ENCODE results near the gene GDE1.
"Not testable (repeated sequence)": the region's sequence is repeated elsewhere in the genome, so short reads cannot be mapped to it uniquely, and the experiment has no call there.

The GDE1 gene

DNA sequence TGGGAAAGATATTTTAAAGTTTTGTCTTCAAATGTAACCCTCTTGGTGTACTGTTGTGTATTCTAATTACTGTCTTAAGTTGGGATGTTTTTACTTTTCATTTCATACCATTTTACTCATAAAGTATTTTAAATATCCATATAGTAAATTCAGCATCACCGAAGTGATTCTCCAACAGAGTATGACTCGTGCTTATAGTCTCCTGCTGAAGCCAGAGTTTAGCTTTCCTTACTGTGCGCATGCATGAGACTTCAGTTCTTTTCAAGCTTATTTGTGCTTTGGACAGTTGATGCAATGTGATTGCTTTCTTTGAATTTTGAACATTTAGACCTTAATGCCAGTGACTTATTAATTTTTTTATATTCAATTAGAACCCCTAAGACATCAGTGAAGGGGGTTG lies 26.2 kb upstream of the GDE1 start:
- TF ChIP-seq, protein P1, sequence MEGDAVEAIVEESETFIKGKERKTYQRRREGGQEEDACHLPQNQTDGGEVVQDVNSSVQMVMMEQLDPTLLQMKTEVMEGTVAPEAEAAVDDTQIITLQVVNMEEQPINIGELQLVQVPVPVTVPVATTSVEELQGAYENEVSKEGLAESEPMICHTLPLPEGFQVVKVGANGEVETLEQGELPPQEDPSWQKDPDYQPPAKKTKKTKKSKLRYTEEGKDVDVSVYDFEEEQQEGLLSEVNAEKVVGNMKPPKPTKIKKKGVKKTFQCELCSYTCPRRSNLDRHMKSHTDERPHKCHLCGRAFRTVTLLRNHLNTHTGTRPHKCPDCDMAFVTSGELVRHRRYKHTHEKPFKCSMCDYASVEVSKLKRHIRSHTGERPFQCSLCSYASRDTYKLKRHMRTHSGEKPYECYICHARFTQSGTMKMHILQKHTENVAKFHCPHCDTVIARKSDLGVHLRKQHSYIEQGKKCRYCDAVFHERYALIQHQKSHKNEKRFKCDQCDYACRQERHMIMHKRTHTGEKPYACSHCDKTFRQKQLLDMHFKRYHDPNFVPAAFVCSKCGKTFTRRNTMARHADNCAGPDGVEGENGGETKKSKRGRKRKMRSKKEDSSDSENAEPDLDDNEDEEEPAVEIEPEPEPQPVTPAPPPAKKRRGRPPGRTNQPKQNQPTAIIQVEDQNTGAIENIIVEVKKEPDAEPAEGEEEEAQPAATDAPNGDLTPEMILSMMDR (IDR thresholded peaks at IDR 0.05; ENCODE audit: low read length), result no peak
- TF ChIP-seq EZH2phosphoT487 (IDR thresholded peaks at IDR 0.05; ENCODE audit: low read length) (no peak), EZH2 (optimal IDR thresholded peaks at IDR 0.05; ENCODE audit: low read depth, low read length) (no peak)
- no peak for DNase-seq
- Histone ChIP-seq H3K9me3 (replicated peaks; ENCODE audit: insufficient read depth, low read length) (no peaks in the 10 kb centered on the region), H3K27me3 (replicated peaks; ENCODE audit: insufficient read depth, low read length) (no peaks in the 10 kb centered on the region), H3K4me3 (ENCODE audit: low read length) (no peak overlapping the region), H4K20me1 (ENCODE audit: insufficient read depth, low read length) (no peaks in the 10 kb centered on the region), H3K79me2 (ENCODE audit: low read length) (no peaks in the 10 kb centered on the region), H3K9me2 (replicated peaks; ENCODE audit: insufficient read depth, low read length) (no peaks in the 10 kb centered on the region), H3K27ac (ENCODE audit: low read length) (no peak overlapping the region), H3K4me2 (ENCODE audit: low read depth, low read length) (no peak overlapping the region), H2AFZ (ENCODE audit: low read length) (no peak overlapping the region), H3K36me3 (replicated peaks; ENCODE audit: insufficient read depth, low read length) (no peaks in the 10 kb centered on the region; the same call in 1 of the 2 replicates), H3K4me1 (ENCODE audit: low read length) (no peaks in the 10 kb centered on the region), H3F3A (ENCODE audit: insufficient read depth, low read length) (no peaks in the 10 kb centered on the region), H3K9ac (ENCODE audit: low read length) (no peak overlapping the region)

DNA sequence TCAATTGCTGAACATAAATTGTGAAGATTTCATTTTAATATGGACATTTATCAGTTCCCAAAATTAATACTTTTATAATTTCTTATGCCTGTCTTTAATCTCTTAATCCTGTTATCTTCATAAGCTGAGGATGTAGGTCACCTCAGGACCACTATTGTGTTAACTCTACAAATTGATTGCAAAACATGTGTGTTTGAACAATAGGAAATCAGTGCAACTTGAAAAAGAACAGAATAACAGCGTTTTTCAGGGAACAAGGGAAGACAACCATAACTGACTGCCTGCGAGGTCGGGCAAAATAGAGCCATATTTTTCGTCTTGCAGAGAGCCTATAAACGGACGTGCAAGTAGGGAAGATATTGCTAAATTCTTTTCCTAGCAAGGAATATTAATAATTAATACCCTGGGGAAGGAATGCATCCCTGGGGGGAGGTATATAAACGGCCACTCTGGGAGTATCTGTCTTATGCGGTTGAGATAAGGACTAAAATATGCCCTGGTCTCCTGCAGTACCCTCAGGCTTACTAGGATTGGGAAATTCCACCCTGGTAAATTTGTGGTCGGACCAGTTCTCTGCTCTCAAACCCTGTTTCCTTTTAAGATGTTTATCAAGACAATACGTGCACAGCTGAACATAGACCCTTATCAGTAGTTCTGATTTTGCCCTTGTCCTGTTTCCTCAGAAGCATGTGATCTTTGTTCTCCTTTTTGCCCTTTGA lies 21.5 kb upstream of the GDE1 start:
- H3K27me3 ChIP-seq (replicated peaks; ENCODE audit: insufficient read depth, low read length); H3K9me3 ChIP-seq (replicated peaks; ENCODE audit: insufficient read depth, low read length); H3K4me2 ChIP-seq (ENCODE audit: low read depth, low read length); H3K9me2 ChIP-seq (replicated peaks; ENCODE audit: insufficient read depth, low read length); H3F3A ChIP-seq (ENCODE audit: insufficient read depth, low read length); H3K9ac ChIP-seq (ENCODE audit: low read length); H4K20me1 ChIP-seq (ENCODE audit: insufficient read depth, low read length); H3K4me1 ChIP-seq (ENCODE audit: low read length); DNase-seq; H3K4me3 ChIP-seq (ENCODE audit: low read length); H3K79me2 ChIP-seq (ENCODE audit: low read length); H2AFZ ChIP-seq (ENCODE audit: low read length); H3K36me3 ChIP-seq (replicated peaks; ENCODE audit: insufficient read depth, low read length); H3K27ac ChIP-seq (ENCODE audit: low read length): not testable (repeated sequence)

DNA sequence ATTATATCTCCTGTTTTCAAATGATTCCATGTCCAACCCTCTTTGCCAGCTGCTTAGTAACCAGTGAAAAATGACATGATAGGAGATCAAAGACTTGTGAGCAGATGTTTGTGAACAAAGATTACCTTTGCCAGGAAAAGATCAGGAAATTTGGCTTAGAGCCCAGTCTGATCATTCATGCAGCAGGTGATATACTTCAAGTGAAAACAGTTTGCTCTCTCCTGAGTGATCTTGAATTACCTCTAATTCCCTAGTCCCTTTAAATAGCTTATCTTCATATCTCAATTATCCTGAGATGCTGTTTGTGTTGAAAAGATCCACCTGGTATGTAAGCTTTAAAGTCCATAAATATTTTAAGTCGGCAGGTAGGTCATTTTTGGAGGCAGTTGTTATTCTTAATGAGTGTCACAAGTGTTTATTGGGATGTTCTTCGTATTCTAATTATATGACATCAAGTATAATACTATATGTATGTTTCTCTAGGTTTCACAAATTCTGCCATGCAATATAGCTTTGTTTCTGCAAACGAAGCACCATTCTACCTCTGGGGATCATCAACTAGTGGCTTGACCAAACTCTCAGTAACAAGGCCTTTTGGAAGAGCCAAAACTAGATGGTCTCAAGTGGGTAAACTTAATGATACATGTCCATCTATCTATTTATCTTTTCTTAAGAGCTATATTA lies 20.4 kb upstream of the GDE1 start:
- Histone ChIP-seq H3K79me2 (ENCODE audit: low read length) (no peaks in the 10 kb centered on the region), H3K4me3 (ENCODE audit: low read length) (no peak overlapping the region), H3K27ac (ENCODE audit: low read length) (no peak overlapping the region), H3K9ac (ENCODE audit: low read length) (no peak overlapping the region), H3K36me3 (replicated peaks; ENCODE audit: insufficient read depth, low read length) (peaks cover 5% of the 10 kb centered on the region; the same call in 1 of the 2 replicates), H3K9me3 (replicated peaks; ENCODE audit: insufficient read depth, low read length) (no peaks in the 10 kb centered on the region), H3K9me2 (replicated peaks; ENCODE audit: insufficient read depth, low read length) (no peaks in the 10 kb centered on the region), H4K20me1 (ENCODE audit: insufficient read depth, low read length) (no peaks in the 10 kb centered on the region), H3F3A (ENCODE audit: insufficient read depth, low read length) (no peaks in the 10 kb centered on the region), H3K4me1 (ENCODE audit: low read length) (no peaks in the 10 kb centered on the region), H2AFZ (ENCODE audit: low read length) (no peak overlapping the region), H3K27me3 (replicated peaks; ENCODE audit: insufficient read depth, low read length) (no peaks in the 10 kb centered on the region), H3K4me2 (ENCODE audit: low read depth, low read length) (no peak overlapping the region)
- DNase-seq, result no peak
- TF ChIP-seq EZH2 (optimal IDR thresholded peaks at IDR 0.05; ENCODE audit: low read depth, low read length), result no peak
- no peak for TF ChIP-seq EZH2phosphoT487 (IDR thresholded peaks at IDR 0.05; ENCODE audit: low read length)

DNA sequence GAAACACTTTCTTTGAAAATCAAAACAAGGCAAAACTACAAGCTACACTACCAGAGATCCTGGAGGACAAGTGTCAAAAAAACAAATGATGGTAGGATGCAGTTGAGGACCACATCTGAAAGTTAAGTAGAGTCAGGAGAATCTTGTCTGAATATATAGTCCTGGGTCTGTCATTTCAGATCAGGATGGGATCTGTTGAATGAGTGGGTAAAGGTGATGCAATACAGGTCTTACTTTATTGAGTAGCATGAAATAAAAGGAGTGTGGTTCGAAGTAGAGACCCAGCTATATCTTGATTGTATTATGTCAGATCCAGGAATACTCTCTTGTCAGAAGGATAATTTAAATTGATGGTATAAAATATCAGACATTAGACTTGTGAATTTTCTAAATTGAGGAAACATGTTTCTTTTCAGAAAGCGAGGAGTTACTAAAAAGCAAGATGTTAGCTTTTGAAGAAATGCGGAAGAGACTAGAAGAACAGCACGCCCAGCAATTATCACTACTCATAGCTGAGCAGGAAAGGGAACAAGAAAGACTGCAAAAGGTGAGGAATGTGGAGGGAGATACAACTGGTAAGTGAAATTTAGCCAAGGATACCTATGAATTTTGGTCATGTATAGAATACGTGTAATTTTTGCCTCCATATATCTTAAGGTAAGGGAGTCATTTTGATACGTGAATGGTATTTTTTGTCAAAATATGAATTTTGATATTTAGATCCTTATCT lies 18.5 kb upstream of the GDE1 start:
- no peak overlapping the region for H3K4me2 ChIP-seq (ENCODE audit: low read depth, low read length)
- DNase-seq, result no peak
- H3K4me3 ChIP-seq (ENCODE audit: low read length), result no peak overlapping the region
- H3K9ac ChIP-seq (ENCODE audit: low read length), result no peak overlapping the region
- H3F3A ChIP-seq (ENCODE audit: insufficient read depth, low read length), result no peaks in the 10 kb centered on the region
- H3K36me3 ChIP-seq (replicated peaks; ENCODE audit: insufficient read depth, low read length), result peaks cover 5% of the 10 kb centered on the region; the same call in 1 of the 2 replicates
- H3K27ac ChIP-seq (ENCODE audit: low read length), result no peak overlapping the region
- no peaks in the 10 kb centered on the region for H3K9me3 ChIP-seq (replicated peaks; ENCODE audit: insufficient read depth, low read length)
- TF ChIP-seq EZH2phosphoT487 (IDR thresholded peaks at IDR 0.05; ENCODE audit: low read length) (no peak), EZH2 (optimal IDR thresholded peaks at IDR 0.05; ENCODE audit: low read depth, low read length) (no peak)
- TF ChIP-seq, protein P1 (IDR thresholded peaks at IDR 0.05; ENCODE audit: low read length), result no peak
- no peaks in the 10 kb centered on the region for H3K27me3 ChIP-seq (replicated peaks; ENCODE audit: insufficient read depth, low read length)
- H3K9me2 ChIP-seq (replicated peaks; ENCODE audit: insufficient read depth, low read length), result no peaks in the 10 kb centered on the region
- H4K20me1 ChIP-seq (ENCODE audit: insufficient read depth, low read length), result no peaks in the 10 kb centered on the region
- no peak overlapping the region for H2AFZ ChIP-seq (ENCODE audit: low read length)
- H3K79me2 ChIP-seq (ENCODE audit: low read length), result no peaks in the 10 kb centered on the region
- no peaks in the 10 kb centered on the region for H3K4me1 ChIP-seq (ENCODE audit: low read length)

Data from MM.1S (cell line).